Islet of Langerhans (tissue), 1 donor: ENCODE data around the gene KIAA1217.

ENCODE experiments used
- FAIRE-seq: peaks from one replicate; lab custom pipeline; 2011; peaks lifted over from hg19 to GRCh38; lab: Jason Lieb, UNC

KIAA1217 gene

DNA sequence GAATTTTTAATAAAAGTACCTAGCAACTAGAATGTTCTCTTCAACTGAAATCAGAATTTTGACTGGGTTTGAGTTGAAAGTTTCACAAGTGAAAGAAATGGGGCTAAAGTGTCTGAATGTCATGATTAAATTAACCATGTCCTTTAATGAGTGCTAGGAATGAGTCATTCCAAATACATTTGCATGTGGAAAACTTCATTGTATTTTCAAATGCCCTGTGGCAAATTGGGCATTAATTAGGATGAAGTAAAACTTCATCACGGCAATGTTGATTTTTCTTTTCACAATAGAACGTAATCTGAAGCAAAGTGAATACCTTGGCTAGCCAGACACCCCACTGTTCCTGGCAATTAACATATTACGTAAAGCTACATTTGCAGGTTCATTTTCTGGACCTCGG lies 166.6 kb downstream of the KIAA1217 start:
- no peak for FAIRE-seq

DNA sequence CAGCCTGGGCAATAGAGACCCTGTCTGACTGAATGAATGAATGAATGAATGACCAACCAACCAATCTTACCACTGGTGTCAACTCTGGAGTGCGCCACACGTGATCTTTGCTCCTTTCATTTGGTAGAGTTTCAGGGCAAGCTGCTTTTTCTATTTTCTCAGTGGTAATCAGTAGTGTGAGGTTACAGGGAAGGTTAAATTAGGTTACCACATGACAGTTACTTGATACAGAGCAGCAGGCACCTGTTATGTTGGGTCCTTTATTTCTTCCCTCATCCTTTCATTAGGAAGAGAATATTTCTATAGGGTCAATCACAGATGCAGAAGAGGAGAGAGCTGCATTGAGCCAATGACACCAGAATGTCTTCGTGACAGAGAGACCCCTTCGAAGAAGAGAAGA lies 167.8 kb downstream of the KIAA1217 start:
- no peak for FAIRE-seq

- FAIRE-seq = no peak
Measured at GRCh38 chr10:24378126-24378920, 169.4 kb downstream of the KIAA1217 start.

- no peak for FAIRE-seq
Measured at GRCh38 chr10:24381235-24382010, 172.5 kb downstream of the KIAA1217 start.

- FAIRE-seq = no peak
Measured at GRCh38 chr10:24382045-24382444, 173.1 kb downstream of the KIAA1217 start.

DNA sequence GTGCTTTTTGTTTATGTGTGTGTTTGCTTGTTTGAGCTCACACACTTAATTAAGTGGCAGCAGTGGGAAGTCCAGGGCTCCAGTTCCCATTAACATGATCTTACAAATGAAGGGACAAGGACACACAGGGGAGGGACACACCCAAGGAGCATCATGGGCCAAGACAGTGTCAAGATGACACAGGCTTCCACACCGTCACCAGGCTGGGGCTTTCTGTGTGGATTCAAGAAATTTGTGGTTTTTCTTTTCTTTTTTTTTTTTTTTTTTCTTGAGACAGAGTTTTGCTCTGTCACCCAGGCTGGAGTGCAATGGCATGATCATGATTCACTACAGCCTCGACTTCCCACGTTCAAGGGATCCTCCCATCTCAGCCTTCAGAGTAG lies 173.6 kb downstream of the KIAA1217 start:
- no peak for FAIRE-seq

- no peak for FAIRE-seq
Measured at GRCh38 chr10:24382979-24383663, 174.2 kb downstream of the KIAA1217 start.

GRCh38 chr10:24383681-24384106 lies 174.8 kb downstream of the KIAA1217 start:
- FAIRE-seq = no peak

DNA sequence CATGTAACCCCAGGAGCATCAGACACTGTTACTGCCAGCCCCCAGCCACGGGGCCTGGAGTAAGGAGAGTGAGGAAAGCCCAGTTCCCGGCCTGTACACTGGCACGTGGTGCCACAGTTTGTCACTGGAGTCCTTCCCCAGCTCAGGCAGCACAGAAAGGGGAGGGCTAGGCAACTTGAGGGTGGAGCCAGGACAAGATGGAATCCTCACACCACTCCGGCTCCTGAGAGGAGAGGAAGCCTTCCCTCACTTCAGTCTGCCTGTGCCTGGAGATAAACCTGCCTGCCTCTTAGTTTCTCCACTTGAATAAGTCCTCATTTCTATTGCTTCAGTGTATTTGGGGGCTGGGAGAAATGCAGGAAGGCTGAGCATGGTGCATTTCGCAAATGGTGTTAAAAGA lies 176.0 kb downstream of the KIAA1217 start:
- FAIRE-seq = no peak

DNA sequence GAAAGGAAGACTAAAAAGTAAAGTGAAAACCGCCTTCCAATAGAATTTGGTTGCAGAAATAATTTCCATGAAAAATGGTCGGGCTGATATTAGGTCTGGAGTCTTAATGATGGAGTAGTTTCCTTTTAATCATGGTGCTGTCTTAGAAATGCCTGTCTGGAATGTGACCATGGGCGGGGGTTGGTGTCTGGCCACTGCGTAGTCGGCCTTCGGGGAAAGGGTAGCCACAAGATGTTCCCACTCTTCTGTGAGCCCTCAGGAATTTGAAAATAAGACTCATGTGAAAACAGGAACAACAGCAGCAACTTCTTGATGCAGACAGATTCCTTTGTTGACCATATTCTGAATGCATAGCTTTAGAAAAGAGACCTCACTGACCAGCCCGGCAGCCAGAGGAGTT lies 176.8 kb downstream of the KIAA1217 start:
- no peak for FAIRE-seq

DNA sequence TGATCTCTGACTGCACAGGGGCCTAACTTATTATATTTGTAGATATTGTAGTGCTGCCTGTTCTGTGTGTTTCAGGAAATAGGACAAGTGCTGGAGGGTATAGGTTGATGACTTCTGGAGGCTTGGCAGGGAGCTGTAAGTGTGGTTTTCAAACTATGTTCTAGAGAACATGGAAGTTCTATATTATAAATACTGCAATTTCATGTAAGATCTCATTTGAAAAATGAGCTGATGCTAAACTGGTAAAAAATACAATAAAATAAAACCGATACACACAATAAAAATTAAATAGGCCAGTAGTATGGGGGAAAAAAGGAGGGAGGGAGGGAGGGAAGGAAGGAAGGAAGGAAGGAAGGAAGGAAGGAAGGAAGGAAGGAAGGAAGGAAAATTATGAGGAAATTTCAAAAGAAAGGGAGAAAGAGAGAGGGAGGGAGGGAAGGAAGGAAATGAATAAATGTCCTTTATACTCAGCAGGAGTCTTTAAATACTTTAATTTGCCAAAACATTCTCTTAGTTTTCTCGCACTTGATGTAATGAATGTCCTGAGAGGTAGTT lies 181.3 kb downstream of the KIAA1217 start:
- FAIRE-seq = no peak

DNA sequence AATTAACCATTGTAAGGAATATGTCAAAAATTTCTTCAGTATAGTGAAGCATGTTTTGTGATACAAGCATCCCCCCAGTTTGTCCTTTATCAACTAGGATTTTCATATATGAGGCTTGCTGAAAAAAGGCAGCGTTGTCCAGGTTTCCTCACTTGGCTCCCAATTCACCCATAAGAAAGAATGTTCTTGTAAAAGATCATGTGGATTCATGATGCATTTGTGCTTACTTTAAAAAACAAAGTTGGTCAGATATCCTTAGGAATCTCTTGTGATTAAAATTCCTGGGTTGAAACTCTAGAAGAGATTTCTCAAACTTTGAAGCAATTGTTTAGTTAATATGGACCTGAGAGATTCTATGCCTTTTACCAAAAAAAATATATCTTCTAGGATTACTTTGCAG lies 181.8 kb downstream of the KIAA1217 start:
- FAIRE-seq = no peak

GRCh38 chr10:24393201-24393600 lies 184.3 kb downstream of the KIAA1217 start:
- no peak for FAIRE-seq

- no peak for FAIRE-seq
Measured at GRCh38 chr10:24394461-24395190, 185.7 kb downstream of the KIAA1217 start.

GRCh38 chr10:24396396-24396795 lies 187.5 kb downstream of the KIAA1217 start:
- no peak for FAIRE-seq

DNA sequence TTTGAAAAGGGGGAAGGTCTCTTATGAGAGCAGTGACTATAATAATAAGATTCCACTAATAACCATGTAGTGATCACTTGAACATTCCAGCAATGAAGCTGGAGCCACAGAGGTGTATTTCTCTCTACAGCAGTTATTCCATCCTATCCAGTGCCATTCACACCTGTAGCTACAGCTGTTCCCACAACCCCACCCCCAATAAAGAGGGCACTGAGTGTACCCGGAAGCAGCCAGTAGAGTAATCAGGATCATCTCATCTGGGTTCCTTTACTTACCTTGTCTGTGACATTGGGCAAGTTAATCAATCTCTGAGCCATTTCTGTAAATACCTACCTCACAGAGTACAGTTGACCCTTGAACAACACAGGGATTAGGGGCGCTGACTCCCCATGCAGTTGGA lies 188.7 kb downstream of the KIAA1217 start:
- no peak for FAIRE-seq

DNA sequence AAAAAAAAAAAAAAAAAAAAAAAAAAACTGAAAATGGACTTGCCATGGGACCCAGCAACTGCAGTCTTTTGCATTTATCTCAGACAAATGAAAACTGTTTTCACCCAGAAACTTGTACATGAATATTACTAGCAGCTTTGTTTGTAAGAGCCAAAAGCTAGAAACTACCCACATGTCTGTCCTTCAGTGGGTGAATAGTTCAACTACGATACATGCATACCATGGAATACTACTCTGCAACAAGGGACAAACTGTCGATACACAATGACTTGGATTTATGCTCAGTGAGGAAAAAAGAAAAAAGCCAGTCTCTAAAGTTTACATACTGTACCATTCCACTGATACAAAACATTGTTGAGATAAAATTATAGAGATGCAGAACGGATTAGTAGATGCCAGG lies 195.6 kb downstream of the KIAA1217 start:
- no peak for FAIRE-seq

- no peak for FAIRE-seq
Measured at GRCh38 chr10:24405635-24406034, 196.7 kb downstream of the KIAA1217 start.

- no peak for FAIRE-seq
Measured at GRCh38 chr10:24406809-24407483, 198.0 kb downstream of the KIAA1217 start.

DNA sequence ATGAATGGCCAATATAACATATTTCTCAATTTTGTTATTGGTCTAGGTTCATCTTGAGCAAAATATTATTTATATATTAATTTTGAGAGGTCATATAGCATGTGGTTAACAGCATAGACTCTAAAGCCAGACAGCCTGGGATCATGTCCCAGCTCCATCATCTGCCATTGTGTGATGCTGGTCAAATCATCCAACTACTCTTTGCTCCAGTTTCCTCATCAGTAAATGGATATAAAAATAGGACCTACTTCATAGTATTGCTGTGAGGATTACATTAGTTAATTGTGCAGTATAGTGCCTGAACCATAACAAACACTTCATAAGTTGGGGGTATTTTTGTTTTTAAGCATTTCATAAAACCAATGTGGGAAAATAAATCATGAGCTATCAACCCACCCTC lies 199.0 kb downstream of the KIAA1217 start:
- FAIRE-seq = no peak

- FAIRE-seq = no peak
Measured at GRCh38 chr10:24408365-24408764, 199.4 kb downstream of the KIAA1217 start.

DNA sequence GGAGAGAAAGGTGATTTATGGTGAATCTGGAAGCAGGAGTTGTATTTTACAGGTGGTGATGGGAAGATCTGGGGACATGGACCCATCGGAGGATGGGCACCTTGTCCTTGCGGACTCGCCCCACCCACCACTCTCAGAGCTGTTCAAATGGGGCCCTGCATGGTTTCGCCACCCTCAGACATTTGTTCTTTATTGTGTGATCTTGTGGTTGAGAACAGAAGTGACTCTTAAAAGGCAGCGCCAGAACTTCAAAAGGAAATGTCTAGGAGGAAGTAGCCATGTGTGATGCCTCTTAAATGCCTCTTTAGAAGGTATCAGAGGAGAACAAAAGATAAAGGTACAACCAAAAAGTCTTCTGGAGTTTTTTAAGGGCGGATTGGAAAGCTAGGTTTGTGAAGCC lies 205.7 kb downstream of the KIAA1217 start:
- FAIRE-seq = no peak
